HG03060 (cell line): ENCODE measurements around the gene IL20.

Experiments used
- ATAC-seq: cut with Tn5 transposase; IDR thresholded peaks from one replicate; pipeline ENCODE4 v1.9.1; 2021; ENCODE audit warnings: low read depth, moderate number of reproducible peaks; ENCODE audit not compliant: unreplicated experiment

IL20 gene

DNA sequence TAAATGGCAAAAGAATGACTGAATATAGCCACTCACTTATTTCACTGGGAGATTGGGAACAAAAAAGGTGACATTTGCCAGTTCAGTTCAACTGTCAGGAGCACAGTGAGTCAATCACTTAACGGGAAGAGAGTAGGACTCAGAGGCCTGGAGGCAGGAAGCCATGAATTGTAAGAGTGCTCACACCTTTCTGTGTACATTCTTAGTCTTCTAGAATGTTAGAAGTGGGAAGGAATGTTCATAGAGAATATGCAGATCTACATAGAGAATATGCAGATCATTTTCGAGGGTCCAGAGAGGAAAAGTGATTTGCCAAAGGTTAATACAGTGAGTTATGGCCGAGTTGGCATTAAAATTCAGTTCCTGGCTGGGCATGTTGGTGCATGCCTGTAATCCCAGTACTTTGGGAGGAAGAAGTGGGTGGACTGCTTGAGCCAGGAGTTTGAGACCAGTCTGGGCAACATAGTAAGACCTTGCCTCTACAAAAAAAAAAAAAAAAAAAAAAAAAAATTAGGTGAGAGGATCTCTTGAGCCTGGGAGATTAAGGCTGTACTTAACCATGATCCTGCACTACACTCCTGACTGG is 8.3 kb downstream of the IL20 start:
- ATAC-seq: no peak

- ATAC-seq: no peak
These were observed 10.4 kb downstream of the IL20 start for GRCh38 chr1:206875752-206876377.

GRCh38 chr1:206878456-206878855 is 13.0 kb downstream of the IL20 start:
- ATAC-seq: no peak

DNA sequence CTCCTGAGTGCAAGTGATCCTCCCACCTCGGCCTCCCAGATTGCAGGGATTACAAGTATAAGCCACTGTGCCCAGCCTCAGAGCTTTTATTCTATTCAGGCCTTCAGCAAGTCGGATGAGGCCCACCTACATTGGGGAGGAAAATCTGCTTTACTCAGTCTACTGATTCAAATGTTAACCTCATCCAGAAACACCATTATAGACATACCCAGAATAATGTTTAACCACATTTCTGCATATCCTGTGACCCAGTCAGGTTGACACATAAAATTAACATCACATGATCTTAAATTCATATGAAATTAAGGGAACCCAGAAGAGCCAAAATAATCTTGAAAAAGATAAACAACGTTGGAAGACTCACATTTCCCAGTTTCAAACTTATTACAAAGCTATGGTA is 14.9 kb downstream of the IL20 start:
- no peak for ATAC-seq

- ATAC-seq: no peak
These were observed 17.1 kb downstream of the IL20 start for GRCh38 chr1:206882555-206882954.

DNA sequence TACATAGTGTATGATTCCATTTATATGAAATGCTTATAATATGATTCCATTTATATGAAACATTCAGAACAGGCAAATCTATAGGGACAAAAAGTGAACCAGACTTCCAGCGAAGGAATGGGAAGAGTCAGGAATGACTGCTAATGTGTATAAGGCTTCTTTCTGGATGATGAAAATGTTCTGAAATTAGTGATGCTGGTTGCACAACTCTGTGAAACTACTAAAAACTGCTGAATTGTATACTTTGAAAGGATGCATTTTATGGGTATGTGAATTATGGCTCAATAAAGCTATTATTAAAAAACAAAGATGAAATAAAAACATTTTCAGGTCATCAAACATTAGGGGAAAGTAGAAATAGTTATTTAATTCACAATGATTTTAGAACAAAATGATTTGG is 17.7 kb downstream of the IL20 start:
- ATAC-seq: no peak

GRCh38 chr1:206883876-206884275 is 18.5 kb downstream of the IL20 start:
- no peak for ATAC-seq

- no peak for ATAC-seq
These were observed 20.1 kb downstream of the IL20 start for GRCh38 chr1:206885341-206886060.

DNA sequence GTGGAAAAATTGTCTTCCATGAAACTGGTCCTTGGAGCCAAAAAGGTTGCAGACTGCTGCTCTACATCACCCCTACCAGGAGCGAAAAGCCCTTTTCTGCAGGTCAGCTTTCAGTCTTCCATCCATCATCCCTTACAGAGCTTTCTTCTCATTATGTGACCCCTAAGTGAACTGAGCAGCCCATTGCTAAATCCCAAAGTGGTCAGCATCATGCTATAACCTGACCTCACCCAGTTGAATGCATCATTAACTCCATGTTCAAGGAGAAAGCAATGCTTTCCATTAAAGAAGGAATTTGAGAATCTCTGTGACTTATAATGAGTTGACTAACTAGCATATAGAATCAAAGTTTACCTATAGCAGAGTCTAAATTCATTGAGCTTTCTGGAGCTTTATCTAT is 21.4 kb downstream of the IL20 start:
- ATAC-seq: no peak

GRCh38 chr1:206887701-206888100 is 22.3 kb downstream of the IL20 start:
- no peak for ATAC-seq

DNA sequence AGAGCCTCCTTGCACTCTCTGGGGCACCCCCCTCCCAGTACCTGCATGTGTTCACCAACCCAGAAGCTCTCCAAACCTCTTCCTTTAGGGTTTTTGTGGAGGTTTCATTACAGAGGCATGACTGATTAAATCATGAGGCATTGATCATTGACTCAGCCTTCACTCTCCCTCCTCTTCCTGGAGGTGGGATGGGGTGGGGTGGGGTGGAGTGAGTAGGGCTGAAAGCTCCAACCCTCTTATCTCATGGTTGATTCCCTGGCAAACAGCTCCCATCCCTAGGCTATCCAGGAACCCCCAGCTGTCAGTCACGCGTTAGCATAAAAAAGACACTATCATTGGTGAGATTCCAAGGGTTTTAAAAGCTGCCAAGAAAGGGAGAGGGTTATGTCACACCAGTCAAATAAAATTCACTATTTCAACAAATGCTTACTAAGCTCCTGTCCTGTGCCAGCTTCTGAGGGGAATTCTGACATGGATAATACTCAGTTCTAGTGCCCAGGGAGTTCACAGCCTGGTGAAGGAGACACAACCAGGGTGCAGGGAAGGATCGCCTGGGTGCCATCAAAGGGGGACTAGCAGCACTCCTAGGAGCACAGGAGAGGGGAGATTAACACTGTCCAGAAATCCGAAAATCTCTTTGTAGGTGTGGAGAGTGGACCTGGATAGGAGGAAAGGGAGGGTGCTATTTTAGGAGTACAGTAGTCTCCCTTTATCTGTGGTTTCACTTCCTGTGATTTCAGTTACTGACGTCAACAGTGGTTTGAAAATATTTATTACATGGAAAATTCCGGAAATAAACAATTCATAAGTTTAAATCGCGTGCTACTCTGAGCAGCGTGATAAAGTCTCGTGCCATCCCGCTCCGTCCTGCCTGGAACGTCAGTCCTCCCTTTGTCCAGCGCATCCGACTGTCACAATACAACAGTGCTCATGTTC is 25.0 kb downstream of the IL20 start:
- no peak for ATAC-seq

GRCh38 chr1:206891412-206891811 is 26.0 kb downstream of the IL20 start:
- ATAC-seq: no peak

- ATAC-seq: no peak
These were observed 27.0 kb downstream of the IL20 start for GRCh38 chr1:206892351-206892984.

- no peak for ATAC-seq
These were observed 28.0 kb downstream of the IL20 start for GRCh38 chr1:206893380-206893779.

- no peak for ATAC-seq
These were observed 29.9 kb downstream of the IL20 start for GRCh38 chr1:206895325-206895724.

GRCh38 chr1:206895837-206896242 is 30.4 kb downstream of the IL20 start:
- no peak for ATAC-seq

DNA sequence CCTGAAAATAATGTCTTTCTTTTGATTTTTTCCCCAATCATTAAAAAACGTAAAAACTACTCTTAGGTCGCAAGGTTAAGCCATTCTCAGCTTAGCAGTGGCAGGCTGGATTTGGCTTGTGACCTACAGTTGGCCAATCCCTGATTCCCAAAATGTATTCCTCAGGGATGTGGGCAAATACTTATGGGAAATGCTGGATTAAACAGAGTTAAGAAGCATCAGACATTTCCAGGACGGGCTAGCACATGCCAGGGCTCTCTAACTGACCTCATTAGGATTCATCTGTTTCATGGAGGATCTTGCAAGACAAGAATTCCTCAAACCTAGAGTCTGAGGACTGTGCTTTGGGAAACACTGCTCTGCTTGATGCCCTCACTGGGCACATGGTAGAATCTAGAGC is 30.8 kb downstream of the IL20 start:
- ATAC-seq: no peak

GRCh38 chr1:206897175-206897574 is 31.8 kb downstream of the IL20 start, which contains the start of gene IL24:
Gene IL24, plus strand, starts transcription at chr1:206897443. Its CDS starts 390 bp downstream, at chr1:206897833.
- no peak for ATAC-seq

GRCh38 chr1:206898089-206898914 is 32.9 kb downstream of the IL20 start:
- no peak for ATAC-seq
